KG1 (cell line): ENCODE measurements around the gene KRT84.
"Not testable (repeated sequence)": the region's sequence is repeated elsewhere in the genome, so short reads cannot be mapped to it uniquely, and the experiment has no call there.

Source experiments
- DNase-seq: peaks from one replicate; lab custom pipeline; 2025; lab: John Stamatoyannopoulos, UW

KRT84 gene

DNA sequence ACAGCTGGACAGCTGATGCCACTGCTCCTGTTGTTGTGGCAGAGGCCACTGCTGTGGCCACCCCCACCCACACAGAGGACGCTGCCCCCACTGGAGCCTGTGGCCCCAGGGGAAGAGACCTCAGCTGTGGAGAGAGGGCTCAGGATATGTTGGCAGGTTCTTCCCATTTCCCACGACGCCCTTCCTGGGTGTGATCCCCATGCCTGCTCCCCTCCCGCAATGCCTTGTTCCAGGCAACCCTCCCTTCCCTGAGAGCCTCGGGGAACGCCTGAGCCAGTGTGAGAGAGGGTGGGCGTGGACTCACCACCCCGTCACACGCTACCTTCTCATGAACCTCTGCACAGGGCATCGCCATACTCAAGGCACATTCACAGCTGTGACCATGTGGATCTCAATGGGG, 26.4 kb upstream of the KRT84 start:
- no peak for DNase-seq

DNA sequence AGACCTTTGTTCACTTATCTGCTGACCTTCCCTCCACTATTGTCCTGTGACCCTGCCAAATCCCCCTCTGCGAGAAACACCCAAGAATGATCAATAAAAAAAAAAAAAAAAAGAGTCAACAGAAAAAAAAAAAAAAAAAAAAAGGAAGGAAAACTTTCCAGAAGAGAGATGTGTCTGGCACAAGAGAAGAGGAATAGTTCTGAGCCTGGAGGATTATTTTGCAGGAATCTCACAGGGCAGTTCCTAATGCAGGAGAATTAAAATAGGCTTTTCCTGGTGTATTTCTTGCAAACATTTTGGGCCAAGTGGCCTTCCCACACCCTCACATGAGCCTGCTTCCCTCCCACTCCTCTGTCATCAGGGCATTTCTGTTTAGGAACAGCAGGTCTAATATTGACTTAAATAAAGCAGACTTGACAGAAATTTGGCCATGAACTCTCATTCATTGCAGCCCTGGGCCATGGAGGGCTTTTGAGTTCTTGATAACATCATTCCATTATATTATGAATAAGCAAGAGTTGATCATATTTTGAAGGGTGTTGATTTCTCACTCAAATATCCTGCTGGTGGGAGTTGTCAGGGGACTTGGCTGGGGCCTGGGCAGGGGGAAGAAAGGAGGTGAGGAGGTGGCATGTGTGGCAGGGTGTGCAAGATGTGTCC, 25.3 kb upstream of the KRT84 start:
- not testable (repeated sequence) for DNase-seq

DNA sequence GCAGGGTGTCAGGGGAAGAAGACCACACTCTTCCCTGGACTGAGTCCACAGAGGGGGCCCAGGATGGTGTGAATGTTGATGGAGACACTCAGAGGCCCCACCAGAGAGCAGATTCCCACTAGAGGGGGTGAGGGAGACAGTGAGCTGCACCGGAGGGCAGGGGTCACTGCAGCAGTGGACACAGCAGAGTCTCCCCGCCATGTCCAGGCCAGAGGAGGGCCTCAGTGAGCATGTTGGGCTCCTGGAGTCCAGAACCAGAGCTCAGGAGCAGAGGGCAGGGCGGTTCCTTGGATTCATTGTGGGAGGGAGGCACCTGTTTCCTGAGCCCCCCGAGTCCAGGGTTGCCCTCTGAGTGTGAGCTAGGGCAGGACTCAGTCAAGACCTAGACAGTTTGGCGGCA, 22.5 kb upstream of the KRT84 start:
- no peak for DNase-seq

DNA sequence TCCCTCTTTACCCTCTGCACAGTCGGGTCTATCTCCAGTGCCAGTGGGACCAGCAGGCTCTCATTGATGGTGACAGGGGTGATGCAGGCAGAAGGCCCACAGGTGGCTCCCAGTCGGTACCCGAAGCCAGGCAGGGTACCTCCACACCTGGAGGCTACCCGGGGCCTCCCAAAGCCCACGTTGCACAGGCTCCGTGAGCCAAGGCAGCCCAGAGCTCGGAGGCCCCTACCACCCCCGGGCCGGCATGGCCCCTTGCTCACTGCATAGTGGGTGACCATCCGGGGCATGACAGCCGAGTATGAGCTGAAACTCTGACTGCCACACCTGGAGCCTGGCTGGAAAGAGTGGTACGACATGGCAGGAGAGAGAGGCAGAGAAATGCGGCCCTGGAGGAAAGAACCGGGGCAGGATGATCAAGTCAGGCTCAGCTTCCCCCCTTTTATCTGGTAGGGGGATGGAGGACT, 20.5 kb upstream of the KRT84 start, which contains the start of gene KRT82:
Gene KRT82 (minus strand): TSS at position 414 of the 464 bp plus-strand sequence. CDS start 58 bp downstream, at position 356.
- no peak for DNase-seq

DNA sequence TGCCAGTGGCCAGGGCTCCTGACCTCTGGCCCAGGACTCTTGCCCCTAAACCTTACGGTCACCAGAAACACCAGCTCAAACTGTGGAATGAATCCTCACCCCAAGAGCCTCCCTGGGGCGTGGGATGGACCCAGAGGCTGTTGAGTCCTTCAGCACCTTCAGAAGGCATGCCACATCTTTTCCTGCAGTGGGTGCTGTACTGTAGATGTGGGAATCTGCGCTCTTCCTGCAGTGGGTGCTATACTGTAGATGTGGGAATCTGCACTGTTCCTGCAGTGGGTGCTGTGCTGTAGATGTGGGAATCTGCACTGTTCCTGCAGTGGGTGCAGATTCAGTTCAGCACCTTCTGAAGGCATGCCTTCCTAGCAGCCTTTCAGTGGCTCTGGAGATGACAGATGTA, 19.5 kb upstream of the KRT84 start:
- DNase-seq = no peak

DNA sequence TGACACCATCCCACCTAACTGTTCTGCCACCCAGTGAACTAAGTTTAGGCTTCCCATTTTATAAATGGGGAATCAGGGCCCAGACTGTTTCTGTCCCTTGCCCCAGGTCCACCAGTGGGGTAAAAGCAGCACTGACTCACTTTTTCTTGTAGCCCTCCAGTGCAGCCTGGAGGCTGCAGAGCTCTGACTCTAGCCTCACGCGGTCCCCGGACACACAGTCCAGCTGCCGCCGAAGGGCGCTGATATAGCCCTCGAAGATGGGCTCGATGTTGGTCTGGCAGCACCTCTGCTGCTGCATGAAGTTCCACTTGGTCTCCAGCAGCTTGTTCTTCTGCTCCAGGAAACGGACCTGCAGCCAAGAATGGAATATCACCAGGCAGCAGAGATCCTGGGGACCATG, 18.1 kb upstream of the KRT84 start:
- DNase-seq = no peak

DNA sequence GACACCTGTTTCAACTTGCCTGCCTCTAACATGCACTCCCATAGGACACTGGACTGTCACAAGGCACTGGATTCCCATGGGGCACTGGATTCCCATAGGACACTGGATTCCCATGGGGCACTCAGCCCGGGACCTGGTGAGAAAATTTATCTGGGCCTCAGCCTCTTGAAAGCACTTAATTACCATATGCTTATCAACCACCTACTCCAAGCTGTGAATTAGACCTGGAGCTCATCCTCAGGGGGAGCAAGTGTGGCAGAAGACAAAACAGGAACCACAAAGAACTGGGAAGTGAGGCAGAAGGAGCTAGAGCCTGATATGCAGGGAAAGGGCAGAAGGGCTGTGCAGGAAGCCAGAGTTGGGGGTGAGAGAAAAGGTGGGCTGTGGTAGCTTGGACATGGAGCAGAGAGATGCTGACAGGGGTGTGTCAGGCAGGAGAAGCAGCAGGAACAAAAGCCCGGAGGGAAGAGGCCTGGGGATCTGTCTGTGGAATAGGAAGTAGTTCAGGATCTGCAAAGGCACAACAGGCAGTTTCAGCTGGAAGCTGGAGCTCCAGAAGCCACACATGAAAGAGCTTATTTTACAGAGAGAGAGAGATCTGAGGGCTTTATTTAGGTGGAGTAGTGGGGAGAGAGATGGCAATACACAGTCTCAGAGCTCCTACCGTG, 17.6 kb upstream of the KRT84 start:
- no peak for DNase-seq

DNA sequence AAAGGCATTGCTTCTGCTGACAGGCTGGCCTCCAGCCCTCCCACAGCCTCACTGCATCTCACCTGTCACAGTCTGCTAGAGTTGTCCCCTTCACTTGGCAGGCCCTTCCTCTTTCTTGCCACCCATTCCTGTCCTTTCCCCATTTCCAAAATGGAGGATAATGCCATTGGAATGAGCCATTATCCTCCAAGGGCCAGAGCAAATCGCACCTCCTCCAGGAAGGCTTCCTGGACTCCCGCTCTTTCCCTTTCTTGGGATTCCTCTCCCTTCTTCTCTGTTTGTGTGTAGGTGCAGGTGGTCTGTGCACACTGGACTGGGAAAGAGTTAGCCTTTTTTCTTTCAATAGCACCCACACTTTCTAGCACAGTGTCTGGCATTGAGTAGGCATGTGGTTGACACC, 16.9 kb upstream of the KRT84 start:
- DNase-seq = no peak

DNA sequence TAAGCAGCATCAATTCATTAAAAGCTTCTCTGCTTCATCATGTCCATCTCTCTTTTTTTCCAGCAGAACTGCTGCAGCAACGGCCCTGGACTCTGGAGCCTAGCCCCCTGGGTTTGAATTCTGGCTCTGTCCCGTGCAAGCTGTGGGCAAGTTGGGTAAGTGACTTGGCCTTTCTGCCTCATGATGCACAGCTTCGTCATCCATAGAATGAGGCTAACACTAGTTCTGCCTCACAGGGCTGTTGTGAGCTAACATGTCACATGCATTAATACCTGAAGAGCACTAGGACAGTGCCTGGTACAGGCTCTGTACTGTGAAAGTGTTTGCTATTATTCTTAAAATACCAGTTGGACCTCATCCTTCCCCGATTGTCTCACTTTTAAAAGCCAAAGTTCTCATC, 16.5 kb upstream of the KRT84 start:
- DNase-seq = no peak

DNA sequence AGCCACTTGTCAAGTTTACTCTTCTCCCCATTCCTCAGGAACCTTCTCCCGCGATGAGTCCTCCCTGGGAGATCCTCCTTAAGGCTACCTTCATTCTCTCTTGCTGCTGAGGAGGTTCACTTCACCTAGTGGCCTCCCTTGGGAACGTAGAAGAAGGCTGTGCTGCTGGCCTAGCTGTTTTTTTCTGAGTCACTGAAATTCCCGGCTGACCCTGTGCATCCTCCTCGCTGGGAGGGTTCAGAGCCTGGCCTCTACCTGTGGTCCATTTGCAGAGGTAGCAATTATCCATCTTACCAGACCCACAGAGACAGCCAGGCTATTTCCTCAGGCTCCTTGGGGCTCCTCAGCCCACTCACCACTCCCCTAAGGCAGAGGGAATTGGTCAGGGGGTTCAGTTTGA, 16.1 kb upstream of the KRT84 start:
- no peak for DNase-seq

DNA sequence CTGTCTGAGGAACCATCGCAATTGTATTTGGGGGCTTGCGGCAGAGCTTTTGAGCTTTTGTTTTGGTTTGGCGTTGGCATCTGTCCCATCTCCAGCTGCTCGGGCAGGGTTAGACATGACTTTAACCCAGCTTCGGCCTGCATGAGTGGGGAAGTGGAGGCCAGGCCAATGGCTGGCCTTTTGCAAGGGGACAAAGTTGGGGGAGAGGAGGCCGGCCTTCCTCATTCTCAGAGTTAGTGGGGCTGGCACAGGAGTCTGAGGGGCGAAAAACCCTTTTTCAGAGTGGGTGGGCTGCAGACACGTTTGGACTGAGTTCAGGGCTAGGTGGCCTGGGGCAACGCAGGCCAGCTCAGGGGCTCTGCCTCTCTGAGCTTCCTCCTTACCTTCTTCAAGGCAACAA, 15.5 kb upstream of the KRT84 start:
- DNase-seq = no peak

DNA sequence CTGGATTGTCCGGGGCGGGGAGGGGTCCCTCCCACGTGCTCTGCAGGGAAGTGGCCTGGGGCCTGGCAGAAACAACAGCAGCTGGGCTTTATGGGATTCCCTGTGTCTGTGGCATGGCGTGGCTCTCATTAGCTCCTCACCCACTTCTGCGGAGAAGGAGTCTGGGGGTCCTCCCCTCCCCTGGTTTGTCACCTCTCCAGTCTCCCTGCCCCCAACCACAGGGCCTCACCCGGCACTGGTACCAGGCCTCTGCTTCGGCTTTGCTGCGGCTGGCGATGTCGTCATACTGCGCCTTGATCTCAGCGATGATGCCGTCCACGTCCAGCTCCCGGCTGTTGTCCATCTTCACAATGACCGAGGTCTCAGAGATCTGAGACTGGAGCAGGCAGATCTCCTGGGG, 14.3 kb upstream of the KRT84 start:
- no peak for DNase-seq

DNA sequence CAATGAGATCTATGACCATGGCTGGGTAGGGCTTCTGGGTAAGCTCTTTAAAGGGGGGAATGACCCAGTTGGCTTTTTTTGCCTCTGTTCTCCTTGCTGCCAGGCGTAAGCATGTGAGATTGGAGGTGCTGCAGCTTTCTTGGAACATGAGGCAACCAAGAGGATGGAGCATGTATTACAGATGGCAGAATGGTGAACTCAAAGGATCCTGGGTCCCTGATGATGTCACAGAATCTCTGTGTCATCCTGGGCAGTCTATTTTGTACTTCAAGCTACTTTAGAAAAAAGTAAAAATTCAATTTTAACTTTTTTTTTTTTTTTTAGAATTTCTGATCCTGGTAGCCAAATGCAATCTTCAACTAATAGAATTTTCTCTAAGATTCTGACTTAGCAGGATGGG, 12.7 kb upstream of the KRT84 start:
- DNase-seq = no peak

DNA sequence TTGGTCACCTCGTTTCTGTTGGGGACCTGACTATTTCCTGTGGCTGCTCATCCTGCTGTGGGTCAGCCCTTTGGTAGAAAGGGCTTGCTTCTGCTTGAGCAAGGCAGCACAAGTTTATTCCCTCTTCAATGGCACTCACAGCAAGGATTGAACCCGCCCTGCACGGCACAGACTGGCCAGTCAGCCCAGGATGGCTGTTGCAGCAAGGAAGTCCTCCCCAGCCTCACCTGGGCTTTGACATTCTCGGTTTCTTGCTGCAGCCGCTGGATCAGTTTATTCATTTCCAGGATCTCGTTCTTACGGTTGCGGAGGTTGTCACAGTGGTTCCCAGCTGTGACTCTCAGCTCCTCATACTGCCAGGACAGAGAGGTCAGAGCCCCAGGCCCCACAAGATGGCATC, 11.2 kb upstream of the KRT84 start:
- no peak for DNase-seq

DNA sequence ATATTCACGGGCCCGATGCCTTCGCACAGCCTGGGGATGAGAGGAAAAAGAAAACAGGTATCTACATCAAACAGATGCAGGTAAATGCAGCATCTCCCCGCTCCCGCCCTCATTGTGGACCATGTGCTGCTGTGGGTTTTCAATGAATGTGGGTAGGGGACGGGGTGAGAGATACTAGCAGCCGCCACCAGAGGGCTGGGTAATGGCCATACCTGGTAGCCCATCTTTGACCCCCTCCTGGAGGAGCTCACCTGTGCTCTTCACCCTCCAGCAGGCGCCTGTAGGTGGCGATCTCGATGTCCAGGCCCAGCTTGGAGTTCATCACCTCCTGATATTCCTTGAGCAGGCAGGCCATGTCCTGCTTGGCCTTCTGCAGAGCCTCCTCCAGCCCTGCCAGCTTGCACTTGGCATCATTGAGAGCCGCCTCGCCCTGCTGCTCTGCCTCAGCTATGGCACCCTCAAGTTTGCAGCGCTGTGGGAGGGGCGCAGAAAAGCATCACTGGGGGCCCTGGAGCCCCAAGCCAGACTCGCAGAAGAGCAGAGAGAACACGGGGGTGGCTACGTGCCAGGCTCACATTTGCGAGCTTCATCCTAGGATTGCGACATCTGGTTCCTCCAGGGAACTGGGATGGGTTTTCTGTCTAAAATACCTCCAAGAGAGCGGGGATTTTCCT, 10.4 kb upstream of the KRT84 start:
- no peak for DNase-seq

DNA sequence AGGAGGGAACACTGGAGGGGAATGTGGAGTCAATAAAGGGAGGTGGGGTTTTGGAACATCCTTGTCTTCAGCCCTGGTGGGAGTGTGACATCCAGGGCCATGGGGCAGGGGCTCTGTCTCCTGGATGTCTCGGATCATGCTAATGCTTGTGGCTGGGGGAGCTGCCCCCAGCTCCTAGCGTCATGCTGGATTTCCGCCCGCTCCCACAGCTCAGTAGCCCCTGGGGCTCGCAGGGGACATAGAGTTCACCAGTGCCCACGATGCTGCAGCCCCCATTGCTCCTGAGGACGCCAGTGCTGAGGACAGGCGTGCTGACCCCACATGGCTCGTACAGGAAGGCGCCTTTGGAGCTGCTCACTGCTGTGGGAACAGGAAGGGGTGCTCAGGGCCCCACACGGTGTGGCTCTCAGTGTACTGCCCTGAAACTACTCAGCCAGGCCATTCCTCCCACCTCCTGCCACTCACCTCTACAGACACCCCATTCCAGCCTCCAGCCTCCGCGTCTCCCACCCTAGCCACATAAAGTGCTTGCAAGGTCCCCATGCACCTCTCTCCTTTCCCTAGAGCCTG, 9.5 kb upstream of the KRT84 start:
- no peak for DNase-seq

DNA sequence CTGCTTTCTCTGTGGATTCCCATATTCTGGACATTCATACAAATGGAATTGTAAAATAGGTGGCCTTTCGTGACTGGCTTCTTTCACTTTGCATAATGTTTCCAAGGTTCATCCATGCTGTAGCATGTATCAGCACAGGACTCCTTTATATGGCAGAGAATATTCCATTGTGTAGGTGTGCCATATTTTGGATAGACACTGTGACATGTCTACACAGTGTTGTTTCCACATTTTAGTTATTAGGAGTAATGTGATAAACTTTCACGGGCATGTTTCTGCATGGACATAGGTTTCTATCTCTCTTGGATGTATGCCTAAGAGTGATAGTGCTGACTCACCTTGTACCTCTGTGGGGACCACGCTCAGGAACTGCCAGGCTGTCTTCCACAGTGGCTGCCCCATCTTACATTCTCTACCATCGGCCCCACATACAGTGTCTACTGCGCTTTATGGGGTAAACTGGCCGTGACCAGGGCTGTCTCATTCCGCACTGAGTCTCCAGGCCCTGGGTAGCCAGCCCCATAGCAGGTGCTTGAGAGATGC, 7.1 kb upstream of the KRT84 start:
- DNase-seq = no peak

DNA sequence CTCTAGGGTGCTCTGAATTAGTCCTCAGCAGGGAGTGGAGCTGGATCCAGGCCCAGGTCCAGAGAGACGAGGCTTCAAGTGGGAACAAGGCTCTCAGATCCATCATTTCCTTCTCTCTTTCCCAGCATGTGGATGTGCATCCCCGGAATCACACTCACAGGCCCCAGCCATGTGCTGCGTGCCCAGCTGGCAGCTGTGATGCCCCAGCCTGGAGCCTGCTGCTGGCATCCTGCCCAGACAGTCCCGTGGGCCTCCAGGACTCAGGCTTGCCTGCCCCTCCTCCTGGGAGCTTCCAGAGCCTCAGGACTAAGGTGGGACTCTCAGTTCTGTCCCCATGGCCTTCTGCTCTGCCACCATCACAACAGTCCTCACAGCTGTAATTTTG, 6.2 kb upstream of the KRT84 start:
- DNase-seq = no peak

DNA sequence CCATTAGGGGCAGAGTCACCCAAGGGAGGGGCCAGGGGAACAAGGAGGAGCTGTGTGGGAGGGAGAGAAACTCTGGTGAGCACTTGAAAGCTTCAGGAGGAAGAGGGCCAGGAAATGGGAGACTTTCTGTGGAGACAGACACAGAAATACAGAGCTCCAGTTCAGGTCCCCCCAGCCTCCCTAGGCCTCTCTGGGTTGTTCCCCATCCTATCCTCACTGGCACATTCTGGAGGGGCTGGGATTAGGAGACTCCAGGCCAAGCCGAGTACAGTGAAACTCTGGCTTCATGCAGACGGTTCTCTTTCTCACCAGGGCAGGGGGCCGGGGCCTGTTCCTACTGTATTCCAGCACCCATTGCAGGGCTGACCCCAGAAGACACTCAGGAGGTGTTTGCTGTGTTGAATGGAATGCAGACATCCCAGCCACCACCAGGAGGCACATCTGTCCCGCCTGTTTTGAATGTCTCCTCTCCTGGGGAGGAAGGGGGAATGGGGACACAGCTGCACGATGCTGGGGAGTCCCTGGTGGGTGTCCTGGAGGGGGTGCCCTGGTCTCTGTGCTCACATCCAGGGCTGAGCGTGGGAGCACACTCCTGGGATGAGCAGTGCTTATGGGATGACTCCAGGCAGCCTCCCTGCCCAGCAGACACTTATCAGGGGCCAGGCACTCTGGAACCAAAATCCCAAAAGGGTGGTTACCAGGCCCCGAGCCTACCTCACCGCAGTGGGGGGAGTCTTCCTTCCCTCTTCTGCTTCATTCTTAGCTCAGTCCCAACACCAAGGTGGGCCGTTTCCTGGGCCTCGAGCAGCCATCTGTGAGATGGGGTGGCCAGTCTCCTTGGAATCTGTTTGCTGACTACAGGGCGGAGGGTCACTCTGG, 5.5 kb upstream of the KRT84 start:
- no peak for DNase-seq

DNA sequence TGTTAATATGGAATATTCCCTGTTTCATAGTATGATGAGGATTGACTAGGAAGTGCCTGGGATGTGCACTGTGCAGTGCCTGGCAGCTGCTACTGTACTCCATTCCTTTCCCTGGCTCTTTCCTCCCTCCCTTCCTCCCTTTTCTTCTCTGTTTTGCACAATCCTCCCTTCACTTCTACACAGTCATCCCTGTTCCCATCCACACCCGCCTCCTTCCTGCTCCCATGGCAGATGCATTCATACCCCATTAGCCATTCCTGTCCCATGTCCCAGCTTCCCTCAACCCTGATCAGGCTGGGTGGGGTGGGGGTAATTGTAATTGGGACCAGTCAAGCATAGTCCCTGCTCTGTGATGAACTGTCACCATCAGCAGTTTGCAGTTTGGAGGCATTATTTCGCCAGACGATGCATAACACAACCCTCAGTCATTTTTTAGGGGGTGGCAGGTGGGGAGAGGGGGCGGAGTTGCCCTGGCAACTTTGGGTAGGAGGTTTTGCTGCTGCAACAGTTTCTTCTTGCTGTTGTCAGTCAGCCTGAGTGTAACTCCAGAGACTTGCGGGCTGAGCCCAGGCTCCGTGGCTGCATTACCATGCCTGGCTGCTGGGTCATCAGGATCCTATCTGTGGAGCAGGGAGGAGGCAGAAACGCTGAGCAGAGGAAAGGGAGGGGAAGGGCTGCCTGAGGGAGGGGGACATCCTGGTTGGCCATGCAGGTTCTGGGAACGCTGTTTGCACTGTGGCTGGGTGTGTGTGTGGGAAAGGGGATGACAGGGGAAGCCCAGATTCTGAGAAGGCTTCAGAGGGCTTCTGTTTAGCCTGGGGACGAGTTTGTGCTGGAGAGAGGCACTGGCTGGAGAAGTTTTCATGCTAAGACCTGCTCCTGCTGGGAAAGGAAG, 4.1 kb upstream of the KRT84 start:
- DNase-seq = no peak

DNA sequence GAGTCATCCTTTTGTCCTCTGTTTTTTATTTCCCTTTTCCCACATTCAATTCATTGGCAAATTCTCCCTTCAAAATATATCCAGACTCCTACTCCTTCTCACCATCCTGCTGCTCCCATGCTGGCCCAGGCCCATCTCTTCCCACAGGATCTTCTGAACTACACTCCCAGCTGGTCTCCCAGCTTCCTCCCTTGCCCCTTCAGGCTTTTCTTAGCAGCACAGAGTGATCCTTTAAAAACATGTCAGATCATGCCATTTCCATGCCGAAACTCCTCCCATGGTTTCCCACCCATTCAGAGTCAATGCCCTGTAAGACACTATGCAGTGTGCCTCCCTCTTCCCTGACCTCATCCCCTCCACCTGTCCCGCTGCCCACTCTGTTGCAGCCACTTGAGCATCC, 2.4 kb upstream of the KRT84 start:
- DNase-seq = no peak
